NCI-H128 (cell line): Measurements from ENCODE around the gene SOWAHB.
"Not testable (repeated sequence)": the region's sequence is repeated elsewhere in the genome, so short reads cannot be mapped to it uniquely, and the experiment has no call there.

Experiments
- DNase-seq: peaks from one replicate; lab custom pipeline; 2025; ENCODE audit not compliant: unreplicated experiment; lab: John Stamatoyannopoulos, UW

Gene SOWAHB

DNA sequence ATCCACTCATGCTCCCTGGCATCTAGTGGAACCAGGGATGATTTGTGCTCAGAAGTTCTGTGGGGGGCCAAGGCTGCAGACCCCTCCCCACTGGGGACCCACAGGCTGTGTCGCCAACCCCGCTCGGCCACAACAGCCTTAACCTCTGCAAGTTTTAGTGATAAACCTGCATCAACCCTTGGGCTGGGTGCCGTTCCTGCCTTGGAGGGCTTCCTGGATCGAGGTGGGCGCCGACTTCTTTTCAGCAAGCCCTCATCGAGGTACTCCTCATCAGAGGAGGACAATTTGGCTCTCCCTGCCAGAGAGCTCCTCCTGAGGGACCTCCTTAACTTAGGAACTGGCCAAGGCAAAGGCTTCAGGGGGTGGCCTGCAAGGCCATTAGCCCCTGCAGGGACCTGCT, 1.9 kb downstream of the SOWAHB start:
- DNase-seq: no peak

GRCh38 chr4:76895619-76896018, 2.3 kb downstream of the SOWAHB start:
- no peak for DNase-seq

DNA sequence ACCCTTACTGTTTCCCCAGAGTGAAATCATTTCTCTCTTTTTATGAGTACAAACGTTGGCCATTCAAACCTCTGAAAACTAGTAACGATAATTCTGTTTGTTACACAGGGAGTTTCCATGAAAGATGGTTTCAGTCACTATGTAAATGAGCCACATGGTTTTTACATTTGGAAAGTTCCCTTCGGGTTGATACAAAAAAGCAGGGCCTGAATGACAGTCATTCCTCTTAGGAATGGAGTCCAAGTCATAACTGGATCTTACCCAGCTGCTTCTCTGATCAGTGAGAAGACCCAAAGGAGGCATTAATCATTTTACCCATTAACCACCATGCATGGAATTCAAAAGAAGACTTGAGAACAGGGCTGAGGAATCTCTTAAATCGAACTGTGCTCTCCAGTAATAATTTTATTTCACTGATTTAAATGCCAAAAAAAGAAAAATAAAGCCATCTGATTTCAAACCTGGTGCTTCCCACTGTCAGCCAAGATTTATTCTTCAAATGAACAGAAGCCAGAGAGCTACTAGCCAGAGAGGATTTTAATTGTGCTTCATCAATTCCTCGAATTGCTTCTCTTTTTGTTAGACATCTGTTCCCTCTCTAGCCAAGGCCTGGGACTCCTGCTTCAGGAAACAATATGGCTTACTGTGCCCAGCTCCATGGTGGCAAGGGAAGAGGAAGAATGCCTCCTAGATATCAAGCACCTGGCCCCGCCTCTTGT, 3.2 kb downstream of the SOWAHB start:
- no peak for DNase-seq

DNA sequence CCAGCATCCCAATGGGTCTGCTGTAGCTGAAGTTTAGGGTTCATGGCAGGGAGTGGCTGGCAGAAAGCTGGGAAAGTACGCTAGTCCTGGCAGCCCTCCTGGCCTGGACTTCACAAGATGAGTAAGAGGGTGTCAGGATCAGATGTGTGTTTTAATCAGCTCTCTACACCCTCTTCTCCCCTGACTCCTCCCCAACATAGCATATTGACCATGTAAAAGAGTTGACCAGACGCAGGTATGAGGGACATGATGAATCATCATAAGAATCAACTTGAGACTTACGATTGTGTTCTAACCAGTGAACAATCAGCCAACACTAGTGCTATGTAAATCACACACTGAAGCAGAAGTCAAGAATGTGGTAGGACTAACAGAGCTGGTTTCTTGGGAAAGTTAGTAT, 5.3 kb downstream of the SOWAHB start:
- DNase-seq: no peak

GRCh38 chr4:76892001-76892400, 5.9 kb downstream of the SOWAHB start:
- DNase-seq: no peak

GRCh38 chr4:76886848-76887441, 11.0 kb downstream of the SOWAHB start:
- DNase-seq: no peak

DNA sequence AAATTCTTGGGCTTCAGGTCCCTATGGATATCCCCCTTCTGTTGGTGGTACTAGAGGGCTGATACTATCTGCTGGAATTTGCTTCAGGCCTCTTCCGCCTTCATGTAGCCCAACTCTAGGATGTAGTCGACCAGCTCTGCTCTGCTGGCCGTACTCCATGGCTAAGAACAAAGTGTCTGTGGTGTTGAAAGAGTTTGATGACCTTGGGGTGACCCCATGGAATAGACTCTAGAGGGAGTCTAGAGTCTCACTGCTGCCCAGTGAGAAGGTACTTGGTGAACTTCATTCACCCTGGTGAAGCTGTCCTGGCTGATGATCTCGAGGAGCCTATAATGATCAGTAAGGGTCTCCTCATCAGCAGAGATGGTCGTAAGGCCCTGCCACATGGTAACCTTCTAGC, 11.7 kb downstream of the SOWAHB start:
- DNase-seq: no peak

- DNase-seq: no peak
Measured at GRCh38 chr4:76883147-76883546, 14.8 kb downstream of the SOWAHB start.

DNA sequence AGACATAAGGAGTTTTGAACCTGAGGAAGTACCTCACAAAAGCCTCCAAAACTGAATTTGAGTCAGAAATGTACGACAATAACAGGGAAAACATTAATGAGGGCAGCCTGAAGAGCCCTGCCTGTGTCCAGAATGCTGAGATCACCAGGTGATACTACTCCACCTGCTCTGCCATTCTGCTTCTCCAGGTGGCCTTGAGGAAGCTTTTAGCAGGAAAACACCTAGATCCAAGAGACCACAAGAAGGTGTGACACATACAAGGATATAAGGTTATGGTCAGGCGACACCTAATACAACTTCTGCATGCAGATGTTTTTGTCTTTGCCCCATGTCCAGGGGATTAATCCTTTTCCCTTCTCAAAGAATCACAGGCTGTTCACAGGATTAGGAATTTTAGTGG, 15.3 kb downstream of the SOWAHB start:
- no peak for DNase-seq

DNA sequence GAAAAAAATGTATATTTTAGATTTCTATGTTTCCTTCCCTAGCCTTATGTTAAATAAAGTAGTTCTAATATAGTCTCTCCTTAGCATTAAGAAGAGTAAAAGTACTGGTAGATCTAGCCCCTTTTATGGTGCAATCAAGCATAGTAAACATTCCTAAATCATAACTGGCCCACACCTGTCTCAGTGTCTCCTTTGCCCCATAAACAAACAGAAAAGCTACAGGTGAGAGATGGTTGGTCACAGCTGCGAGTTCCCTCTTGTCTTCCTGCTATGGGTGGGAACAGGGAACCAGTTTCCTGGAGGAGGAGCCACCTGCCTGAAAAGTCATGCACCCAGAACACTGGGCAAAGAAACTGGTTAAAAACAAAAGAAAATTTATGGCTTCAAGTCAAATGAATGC, 16.6 kb downstream of the SOWAHB start:
- no peak for DNase-seq

DNA sequence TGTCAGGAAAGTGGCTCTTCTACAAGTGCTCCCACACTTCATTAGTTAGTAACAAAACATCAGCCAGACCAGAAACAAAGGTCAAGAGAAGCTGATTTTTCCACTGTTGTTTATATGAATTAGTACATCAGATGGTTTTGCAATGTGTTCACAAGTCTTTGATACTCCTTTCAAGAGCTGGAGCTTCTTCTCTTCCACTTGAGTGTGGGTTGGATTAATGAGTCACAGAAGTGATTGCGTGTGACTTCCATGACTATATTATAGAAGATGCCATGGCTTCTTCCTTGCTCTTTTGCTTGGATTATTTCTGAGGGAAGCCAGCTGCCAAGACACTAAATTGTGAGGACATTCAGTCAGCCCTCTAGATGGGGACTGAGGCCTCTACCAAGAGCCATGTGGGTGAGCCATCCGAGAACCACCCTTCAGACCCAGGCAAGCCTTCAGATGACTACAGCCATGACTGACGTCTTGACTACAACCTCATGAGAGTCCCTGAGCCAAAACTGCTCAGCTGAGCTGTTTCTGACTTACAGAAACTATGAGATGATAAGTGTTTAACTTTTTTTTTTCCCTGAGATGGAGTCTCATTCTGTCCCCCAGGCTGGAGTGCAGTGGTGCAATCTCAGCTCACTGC, 18.1 kb downstream of the SOWAHB start:
- DNase-seq: no peak

DNA sequence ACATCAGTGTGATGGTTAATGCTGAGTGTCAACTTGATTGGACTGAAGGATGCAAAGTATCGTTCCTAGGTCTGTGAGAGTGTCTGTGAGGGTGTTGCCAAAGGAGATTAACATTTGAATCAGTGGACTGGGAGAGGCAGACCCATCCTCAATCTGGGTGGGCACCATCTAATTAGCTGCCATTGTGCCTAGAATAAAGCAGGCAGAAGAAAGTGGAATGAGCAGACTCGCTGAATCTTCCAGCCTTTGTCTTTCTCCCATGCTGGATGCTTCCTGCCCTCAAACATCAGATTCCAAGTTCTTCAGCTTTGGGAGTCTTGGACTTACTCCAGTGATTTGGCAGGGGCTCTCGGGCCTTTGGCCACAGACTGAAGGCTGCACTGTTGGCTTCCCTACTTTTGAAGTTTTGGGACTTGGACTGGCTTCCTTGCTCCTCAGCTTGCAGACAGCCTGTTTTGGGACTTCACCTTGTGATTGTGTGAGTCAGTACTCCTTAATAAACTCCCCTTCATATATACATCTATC, 19.2 kb downstream of the SOWAHB start:
- not testable (repeated sequence) for DNase-seq

DNA sequence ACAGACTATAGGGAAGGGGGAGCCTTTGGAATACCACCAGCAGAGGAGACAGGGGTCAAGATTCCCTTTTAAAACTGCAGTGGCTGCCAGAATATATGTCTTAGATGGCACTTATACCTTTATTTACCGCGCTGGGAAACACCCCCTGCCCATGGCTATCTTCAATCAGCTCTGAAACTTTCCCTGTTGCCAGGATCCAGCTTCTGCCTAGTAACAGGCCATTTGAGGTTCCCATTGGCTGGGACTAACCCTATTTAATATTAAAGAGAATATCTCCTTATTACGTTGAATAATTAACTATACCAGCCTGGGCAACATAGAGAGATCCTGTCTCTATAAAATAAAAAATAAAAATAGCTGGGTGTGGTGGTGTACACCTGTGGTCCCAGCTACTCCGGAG, 23.8 kb downstream of the SOWAHB start:
- DNase-seq: no peak

GRCh38 chr4:76873495-76873894, 24.4 kb downstream of the SOWAHB start:
- DNase-seq: no peak

DNA sequence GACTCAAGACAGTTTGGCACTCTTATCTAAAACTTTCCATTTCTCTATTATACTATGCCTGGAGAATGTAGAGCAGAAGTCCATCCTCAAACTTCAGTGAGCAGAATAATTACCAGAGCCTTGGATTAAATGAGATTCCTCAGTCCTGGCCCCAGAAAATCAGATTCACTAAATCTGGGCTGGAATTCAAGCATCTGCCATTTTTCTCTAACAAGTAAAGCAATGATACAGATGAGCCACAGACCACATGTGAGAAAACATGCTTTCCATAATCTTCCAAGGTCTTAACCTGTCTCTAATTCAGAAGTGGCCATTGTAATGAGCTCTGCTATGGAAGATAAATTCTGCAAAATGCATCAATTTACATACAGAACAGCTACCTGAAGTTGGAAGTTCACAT, 25.4 kb downstream of the SOWAHB start:
- DNase-seq: no peak

- not testable (repeated sequence) for DNase-seq
Measured at GRCh38 chr4:76868780-76869179, 29.2 kb downstream of the SOWAHB start.

- no peak for DNase-seq
Measured at GRCh38 chr4:76867880-76868655, 29.9 kb downstream of the SOWAHB start.

GRCh38 chr4:76867377-76867776, 30.6 kb downstream of the SOWAHB start:
- DNase-seq: no peak

DNA sequence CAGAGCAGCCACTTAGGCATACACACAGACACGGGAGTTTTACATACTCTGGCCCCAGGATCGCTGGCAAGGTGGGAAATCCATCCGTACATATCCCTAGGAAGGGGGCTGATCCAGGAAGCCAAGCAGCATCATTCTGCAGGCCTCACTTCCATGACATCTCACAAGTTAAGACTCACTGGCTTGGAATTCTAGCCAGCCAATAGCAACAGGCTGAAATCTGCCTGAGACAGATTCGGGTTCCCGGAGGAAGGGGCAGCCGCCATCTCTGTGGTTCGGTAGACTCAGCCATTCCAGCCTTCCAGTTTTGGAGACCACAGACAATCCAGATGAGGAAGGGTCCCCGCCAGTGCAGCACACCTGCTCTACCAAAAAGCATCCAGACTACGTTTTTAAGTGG, 31.3 kb downstream of the SOWAHB start:
- no peak for DNase-seq

DNA sequence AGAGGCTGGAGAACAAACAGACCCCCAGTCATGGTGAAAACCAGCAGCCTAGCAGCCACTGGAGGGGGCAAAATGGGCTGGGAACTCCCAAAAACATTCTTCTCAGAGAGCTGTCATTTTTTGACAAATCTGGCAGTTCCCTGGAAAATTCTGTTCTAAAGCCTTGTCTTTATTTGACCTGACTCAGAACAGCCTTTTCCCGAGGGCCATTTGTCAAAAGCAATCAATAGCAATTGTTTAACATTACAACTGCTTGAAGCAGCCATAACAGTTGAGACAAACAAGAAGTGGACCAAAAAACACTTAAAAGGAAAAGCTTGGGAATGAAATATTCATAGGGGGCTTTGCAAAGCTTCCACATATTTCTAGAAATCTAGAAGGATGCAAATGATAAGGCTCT, 39.6 kb downstream of the SOWAHB start:
- DNase-seq: no peak

DNA sequence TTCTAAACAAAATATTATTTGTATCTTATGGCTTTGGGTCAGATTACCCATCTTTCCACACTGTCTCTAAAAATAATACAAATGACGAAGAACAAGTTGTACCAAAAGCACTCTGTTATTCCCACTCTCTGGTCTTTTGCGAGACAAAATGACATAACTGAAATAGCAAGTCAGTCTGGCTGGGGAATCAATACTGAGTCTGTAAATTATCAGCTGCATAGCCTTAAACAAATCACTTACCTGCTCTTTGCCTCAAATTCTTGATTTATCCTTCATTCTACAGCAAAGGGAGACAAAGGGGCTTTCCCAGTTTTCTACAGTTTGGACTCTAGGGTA, 40.9 kb downstream of the SOWAHB start:
- no peak for DNase-seq
